ENCODE measurements around the gene TOX3.

TOX3 gene

DNA sequence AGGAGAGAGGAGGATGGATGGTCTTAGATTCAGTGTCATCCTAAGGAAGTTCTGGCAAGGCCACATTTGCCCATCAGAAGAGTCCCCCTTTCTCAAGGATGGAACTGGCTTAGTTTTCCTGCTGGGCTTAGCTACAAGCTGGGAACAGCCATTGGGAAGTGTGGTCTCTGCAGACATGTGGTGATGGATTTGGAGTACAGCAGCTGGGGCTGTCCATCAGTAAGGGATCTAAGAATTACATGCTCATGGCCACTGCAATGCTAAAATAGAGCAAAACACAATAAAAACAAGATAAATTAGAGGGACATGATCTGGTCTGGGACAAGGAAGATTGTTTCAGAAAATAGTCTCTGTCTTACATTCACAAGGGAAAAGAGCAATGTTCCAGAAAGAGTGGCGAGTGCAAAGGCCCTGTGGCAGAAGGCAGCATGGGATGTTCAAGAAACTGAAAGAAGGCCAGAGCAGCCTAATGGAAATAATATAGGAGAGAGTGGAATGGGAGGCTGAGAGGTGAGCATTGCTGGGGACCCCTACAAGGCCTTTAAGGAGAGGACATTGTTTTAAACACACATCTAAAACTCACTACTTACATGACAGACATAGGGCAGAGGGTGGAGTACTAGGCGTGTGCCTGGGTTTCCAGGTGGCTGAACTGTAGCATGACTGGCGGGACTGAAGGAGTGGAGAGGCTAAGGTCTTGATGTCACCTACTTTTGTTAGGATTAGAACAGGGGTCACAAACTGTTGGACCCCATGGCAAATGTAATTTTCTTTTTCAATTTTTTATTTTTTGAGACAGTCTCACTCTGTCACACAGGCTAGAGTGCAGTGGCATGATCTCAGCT, 17.0 kb upstream of the TOX3 start:
- DNase-seq (ENCODE audit: low spot score): no peak

DNA sequence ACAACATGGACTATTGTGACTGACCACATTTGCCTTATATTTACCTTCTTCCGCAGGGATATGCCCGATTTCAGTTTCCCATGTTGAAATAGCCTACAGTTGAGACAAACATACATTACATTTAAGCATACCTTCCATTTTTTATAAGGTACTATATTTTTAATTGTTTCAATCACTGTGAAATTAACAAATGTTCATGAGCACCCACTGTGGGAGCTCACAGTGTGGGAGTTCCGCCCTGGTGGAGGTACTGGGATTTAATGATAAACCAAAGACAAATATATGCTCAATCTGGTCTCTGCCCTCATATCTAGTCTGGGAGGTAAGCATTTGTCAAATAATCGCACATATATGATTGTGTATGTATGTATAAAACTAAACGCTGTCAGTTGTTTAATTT, 15.8 kb upstream of the TOX3 start:
- DNase-seq (ENCODE audit: low spot score): no peak

DNA sequence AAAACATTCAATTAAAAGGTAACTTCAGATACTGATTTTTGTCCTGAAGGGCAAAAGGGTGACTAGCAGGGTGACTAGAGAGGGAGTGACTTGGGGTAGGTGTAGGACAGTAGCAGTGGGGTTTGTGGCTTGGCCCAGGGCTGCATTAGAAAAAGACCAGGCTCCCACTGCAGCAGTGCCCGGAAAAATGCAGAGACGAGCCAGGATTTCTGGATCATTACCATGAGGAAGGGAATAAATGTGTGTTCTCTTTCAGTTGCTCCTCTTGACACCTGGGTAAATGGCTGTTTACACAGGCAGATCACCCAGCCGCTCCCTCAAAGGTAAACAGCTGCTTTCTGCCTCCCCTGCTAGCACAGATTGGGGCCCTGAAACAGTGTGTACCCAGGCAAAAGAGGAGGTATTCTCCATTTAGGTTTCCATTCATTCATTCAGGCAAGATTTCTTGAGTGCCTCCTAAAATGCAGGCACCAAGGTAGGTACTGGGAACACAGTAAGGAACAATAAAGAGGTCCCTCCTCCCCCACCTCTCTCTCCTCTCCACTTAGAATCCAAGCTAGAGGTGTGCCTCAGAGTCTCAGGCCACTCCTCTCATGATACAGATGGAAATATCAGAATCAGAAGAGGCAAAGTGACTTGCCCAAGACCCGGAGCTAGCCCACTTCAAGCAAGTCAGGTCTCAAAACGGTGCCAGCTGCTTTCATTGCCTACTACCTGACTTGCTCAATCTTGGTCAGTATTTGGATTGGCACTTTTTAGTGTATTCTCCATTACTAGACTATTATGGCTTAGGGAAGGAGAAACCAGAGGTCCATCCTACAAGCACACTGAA, 15.2 kb upstream of the TOX3 start:
- DNase-seq (ENCODE audit: low spot score): no peak

GRCh38 chr16:52558448-52558847, 11.5 kb upstream of the TOX3 start:
- DNase-seq (ENCODE audit: low spot score): no peak

DNA sequence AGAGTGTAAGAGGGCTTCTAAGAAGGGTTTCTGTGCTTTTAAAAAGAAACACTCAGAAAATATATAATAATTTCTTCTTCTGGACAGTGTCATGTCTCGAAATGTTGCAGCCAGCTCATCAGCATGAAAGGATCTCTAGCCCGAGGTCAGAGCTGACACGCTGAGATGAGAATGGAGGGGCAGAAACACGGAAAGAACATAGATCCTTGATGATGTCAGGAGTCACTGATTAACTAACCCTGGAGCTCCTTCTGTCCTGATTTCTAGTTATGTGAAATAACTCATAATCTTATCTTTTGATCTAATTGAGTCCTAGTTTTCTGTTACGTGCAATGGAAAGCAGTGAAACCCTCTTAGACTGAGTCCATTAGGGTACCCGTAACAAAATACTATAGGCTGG, 10.3 kb upstream of the TOX3 start:
- no peak for DNase-seq (ENCODE audit: low spot score)

DNA sequence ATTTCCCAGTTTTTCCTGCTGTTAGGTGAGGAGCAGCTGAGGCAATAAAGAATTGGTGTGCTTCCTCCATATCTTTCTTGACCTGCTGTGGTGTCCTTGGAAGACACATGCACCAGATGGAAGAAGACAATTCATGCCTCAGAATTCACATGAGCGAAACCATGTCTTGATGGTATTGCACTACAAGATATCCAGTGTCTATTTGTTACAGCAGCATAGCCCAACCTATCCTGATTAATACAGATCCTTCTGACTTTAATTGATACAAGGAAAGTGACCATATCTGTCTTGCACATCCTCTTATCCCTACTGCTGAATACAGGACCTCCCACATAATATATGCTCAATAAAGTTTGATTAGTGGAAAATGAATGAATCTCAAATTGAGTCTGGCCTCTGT, 9.1 kb upstream of the TOX3 start:
- no peak for DNase-seq (ENCODE audit: low spot score)

GRCh38 chr16:52555572-52555971, 8.6 kb upstream of the TOX3 start:
- no peak for DNase-seq (ENCODE audit: low spot score)

GRCh38 chr16:52554334-52554733, 7.4 kb upstream of the TOX3 start:
- no peak for DNase-seq (ENCODE audit: low spot score)

DNA sequence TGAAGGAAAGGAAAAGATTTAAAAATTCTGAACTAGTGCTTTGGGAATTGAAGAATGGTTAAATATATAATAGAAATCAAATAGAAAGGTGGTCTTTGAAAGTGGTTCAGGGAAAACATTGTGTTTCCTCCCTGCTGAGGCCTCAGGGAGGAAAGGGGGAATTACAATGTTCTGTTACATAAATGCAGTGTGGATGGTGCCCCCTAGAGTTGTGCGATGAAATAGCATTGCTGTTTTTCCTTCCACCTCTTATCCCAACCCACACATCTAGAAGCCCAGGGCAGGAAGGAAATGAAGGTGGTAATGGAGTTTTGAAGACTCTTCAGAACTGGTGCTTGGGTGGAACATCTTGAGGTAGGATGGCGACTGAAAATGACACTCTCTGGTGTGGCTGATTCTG, 6.4 kb upstream of the TOX3 start:
- no peak for DNase-seq (ENCODE audit: low spot score)

GRCh38 chr16:52552643-52553042, 5.7 kb upstream of the TOX3 start:
- no peak for DNase-seq (ENCODE audit: low spot score)

DNA sequence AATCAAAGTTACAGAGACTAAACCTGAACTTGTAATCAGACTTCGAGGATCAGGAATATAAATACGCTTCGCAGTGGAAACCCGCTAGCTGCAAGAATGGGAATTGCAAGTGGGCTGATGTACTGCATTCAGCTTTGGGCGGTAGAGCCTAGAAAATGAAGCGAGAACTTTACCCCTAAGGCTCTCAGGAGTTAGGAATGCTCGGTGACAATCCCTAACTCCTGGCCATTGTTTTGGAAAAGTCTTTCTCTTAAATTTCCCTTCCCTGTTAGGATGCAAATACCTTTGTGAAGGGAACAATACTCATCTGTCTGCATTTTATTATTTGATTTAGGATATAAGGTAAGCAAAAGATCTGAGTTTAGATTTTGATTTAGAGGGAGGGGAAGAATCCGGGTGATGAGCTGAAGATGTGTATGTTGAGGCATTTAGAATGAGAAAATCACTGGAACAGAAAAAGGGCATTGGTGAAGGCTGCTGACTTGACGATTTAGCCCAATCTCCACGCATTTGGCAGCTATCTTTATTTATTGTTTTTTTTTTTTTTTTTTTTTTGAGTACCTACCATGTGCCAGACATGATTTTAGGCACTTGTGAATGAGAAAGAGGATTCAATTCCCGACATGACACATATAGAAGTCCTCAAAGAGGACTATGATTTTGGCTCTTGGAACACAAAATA, 2.2 kb upstream of the TOX3 start:
- no peak for DNase-seq (ENCODE audit: low spot score)

DNA sequence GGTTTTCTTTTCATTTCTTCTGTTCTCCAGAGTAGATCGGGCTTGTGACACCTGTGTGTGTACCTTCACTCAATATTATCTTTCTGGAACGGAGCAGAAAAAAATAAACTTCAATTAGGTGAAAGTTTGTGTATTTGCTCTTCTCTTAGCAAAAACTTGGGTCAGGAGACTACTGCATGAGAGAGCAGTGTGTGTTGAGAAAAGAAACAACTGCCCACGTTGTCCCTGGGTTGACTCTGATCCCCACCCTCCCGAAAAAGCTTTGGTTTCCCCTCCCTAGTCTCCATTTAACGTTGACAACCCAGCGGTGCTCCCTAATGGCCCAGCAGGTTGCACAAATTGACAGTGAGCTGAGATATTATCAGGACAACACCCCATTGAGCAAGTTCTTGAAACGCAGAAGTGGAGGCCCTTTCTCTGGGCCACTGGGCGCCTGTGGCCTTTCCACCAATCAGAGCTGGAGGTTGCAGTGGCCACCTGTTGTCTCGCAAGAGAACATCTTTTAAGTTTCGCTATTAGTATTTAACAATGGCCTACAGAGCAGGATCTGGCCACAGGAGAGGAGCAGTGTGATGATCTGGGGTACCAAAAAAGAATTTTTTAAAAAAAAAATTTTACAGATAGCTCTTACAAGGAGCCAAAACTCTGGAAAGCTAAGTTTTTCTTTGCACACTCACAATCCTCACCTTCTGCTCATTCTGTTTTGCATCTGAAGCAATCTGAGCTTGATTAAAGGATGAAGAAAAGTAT, 1.5 kb upstream of the TOX3 start:
- DNase-seq (ENCODE audit: low spot score): no peak

- DNase-seq (ENCODE audit: low spot score): no peak
Measured at GRCh38 chr16:52547834-52548215, 882 bp upstream of the TOX3 start.

GRCh38 chr16:52546291-52547003, 496 bp downstream of the TOX3 start:
- DNase-seq (ENCODE audit: low spot score): no peak

GRCh38 chr16:52545898-52546266, 1.1 kb downstream of the TOX3 start:
- DNase-seq (ENCODE audit: low spot score): no peak

GRCh38 chr16:52545222-52545897, 1.6 kb downstream of the TOX3 start:
- no peak for DNase-seq (ENCODE audit: low spot score)

DNA sequence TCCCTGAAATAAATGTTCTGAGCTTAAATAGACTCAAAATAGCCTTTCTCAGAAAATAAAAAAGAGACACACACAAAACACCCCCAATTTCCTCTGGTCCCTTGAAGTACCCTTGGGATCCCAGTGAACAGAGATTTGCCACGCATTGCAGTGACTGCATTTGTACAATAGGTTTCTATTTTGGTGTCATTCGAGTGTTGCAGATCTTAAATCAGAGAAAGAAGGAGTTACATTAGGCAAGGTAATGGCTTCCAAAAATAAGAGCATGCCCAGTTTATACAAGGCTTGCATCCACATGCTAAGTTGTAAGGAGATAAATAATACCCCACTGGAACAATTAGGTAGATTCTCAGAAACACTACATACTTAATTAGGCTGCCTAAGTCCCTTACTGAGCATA, 2.2 kb downstream of the TOX3 start:
- DNase-seq (ENCODE audit: low spot score): no peak

GRCh38 chr16:52543654-52544053, 3.3 kb downstream of the TOX3 start:
- DNase-seq (ENCODE audit: low spot score): no peak

GRCh38 chr16:52540910-52541309, 6.0 kb downstream of the TOX3 start:
- no peak for DNase-seq (ENCODE audit: low spot score)

DNA sequence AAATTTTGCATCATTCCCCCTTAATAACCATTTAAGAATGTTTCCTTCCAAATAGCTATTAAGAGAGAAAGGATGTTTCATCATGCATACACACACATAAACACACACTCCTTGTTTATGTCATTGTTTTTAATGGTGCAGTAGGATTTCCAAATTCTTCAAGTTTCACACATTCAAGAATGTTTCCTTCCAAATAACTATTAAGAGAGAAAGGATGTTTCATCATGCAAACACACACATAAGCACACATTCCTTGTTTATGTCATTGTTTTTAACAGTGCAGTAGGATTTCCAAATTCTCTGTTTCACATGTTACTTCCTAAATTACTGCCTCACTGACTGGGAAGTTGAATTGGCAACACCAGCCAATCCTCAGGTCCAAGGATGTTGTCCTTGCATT, 7.8 kb downstream of the TOX3 start:
- no peak for DNase-seq (ENCODE audit: low spot score)

DNA sequence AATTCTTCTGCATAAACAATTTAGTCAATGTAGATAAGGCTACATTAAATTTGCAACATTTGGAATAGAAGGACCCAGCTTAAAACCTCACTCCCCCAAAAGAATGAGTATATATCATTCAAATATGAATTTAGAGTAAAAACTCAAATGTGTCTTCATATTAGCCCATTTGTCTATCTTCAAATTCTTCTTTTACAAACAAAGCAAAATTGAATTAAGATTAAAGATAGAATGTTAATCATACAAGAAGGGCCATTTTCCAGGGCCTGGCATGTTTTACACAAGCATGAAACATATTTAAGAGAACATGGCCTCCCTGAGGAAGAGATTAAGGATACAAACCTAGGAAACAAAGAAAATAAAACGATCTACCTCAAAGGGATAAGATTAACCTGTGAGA, 8.4 kb downstream of the TOX3 start:
- no peak for DNase-seq (ENCODE audit: low spot score)
